ENCODE measurements around the gene INTS3. TPM values are rescaled to one million over a fixed set of nuclear protein-coding genes. Genes with fewer than 3 reads are reported as not detected.

Gene INTS3
- total and polyA plus RNA-seq, 9 of the 15 experiments (the other 6 are each of a cell fraction or from before 2014, with no cell fraction given) = 6.3 to 24.1 (median 14.3) TPM

- TF ChIP-seq UBTF (IDR thresholded peaks at IDR 0.05; ENCODE audit: borderline replicate concordance in 1 of 2, low read depth in 2 of 2, low read length in 2 of 2) (no peak; a peak in 1 of 4 replicates), ZHX1 (conservative IDR thresholded peaks at IDR 0.05; ENCODE audit: low read length) (no peak), ELK3 (CRISPR knock-in tag; IDR thresholded peaks at IDR 0.05) (no peak), E2F5 (CRISPR knock-in tag; IDR thresholded peaks at IDR 0.05) (no peak), KAT8 (IDR thresholded peaks at IDR 0.05; ENCODE audit: low read depth) (no peak), POLR2G (IDR thresholded peaks at IDR 0.05; ENCODE audit: low read depth, low read length) (peak; percentile 71), ZEB2 (IDR thresholded peaks at IDR 0.05) (no peak), BCLAF1 (IDR thresholded peaks at IDR 0.05; ENCODE audit: borderline replicate concordance in 1 of 2, control insufficient read depth in 1 of 2, low read depth in 2 of 2, low read length in 1 of 2) (no peak), SMARCA4 (IDR thresholded peaks at IDR 0.05) (no peak), TCFL5 (CRISPR knock-in tag; conservative IDR thresholded peaks at IDR 0.05) (no peak), XRCC5 (IDR thresholded peaks at IDR 0.05; ENCODE audit: low read depth, low read length) (no peak), ZNF75A (CRISPR knock-in tag; IDR thresholded peaks at IDR 0.05) (no peak), ZNF143 (CRISPR knock-in tag; IDR thresholded peaks at IDR 0.05) (no peak), STAT5A (IDR thresholded peaks at IDR 0.05; ENCODE audit: borderline replicate concordance, low read length) (no peak), SMC3 (conservative IDR thresholded peaks at IDR 0.05; ENCODE audit: insufficient read depth, low read depth, low read length) (no peak), HMG20B (CRISPR knock-in tag; IDR thresholded peaks at IDR 0.05) (no peak), HNRNPLL (IDR thresholded peaks at IDR 0.05; ENCODE audit: low read depth, low read length, poor library complexity, severe bottlenecking) (no peak)
Observed at GRCh38 chr1:153727463-153728304, at the start of gene INTS3 (continued).

Data from K562 (cell line).